ENCODE measurements around the gene TOR2A.

Gene TOR2A

DNA sequence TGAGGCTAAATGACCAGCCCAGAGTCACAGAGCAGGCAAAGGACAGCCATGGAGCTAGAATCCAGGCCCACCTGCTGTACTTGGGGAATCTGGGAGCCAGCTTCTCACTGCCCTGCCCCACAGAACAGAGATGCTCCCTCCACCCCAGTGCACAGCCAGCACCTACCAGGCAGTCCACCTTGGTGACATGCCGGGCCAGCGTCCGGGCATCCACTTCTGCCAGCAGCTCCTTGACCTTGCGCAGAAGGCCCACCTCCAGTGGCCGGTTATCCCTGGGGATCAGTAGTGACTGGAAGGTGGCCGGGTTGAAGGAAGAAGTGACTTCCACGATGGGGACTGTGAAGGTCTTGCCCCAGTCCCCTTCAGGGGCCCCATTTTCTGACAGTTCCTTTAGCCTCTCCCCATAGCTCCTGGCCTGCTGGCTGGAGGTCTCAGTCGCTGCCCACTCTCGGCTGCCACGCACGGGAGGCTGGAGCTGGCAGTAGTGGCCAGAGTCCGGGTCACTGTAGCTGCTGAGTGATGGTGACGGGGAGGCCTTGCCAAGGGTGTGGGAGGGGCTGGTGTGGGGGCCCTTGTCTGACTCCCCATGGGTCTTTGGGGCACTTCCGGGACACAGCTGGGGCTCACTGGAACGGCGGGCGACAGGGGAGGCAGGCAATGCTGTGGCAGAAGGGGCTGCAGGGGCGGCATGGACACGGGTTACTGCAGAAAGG, 9.5 kb upstream of the TOR2A start:
- DNase-seq: no peak

DNA sequence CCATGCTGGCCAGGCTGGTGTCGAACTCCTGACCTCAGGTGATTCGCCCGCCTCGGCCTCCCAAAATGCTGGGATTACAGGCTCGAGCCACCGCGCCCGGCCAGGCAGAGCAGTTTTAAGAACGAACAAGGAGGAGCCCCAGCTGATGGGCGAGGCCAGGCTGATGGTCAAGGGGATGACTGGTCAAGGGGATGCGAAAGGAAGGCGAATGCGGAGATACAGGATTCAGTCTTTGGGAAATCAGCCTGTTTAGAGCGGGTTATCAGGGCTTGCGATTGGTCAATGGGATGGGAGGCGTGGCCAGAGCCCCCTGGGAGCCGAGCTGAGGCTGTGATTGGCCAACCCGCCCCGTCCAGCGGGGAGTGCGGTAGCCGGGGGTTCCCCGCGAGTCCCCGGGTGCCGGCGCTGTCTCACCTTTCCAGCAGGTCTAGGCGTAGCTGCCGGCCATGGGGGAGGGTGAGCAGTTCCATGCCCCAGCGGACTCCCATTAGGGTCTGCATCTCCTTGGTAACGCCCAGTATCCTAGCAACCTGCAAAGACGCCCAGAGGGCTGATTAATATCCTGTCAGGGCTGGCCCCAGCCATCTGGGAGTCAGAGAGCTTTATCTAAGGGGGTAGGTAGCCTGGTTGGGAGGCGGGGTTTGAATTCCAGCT, 7.5 kb upstream of the TOR2A start:
- peak in 10 of 56 donors; percentile 15 to 59 (median 23) for DNase-seq

DNA sequence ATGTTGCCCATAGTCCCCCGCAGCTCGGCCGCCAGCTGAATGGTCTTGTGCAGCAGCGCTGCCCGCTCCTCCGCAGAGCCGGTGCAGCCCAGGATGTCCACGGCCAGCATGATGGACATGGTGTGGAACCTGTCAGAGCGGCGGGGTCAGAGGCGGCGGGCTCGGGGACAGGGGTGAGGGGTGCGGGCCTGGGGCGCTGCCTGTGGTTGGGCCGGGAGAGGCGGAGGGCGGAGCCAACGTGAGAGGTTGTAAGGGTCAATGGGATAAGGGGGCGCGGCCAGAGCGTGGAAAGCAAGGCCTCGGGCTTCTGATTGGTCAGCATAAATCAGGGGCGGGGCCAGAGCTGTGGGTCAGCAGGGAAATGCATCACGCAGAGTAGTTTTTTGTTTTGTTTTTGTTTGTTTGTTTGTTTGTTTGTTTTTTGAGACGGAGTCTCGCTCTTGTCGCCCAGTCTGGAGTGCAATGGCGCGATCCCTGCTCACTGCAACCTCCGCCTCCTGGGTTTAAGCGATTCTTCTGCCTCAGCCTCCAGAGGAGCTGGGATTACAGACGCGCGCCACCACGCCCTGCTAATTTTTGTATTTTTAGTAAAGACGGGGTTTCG, 6.8 kb upstream of the TOR2A start:
- DNase-seq: peak in 51 of 56 donors; percentile 12 to 91 (median 59)

DNA sequence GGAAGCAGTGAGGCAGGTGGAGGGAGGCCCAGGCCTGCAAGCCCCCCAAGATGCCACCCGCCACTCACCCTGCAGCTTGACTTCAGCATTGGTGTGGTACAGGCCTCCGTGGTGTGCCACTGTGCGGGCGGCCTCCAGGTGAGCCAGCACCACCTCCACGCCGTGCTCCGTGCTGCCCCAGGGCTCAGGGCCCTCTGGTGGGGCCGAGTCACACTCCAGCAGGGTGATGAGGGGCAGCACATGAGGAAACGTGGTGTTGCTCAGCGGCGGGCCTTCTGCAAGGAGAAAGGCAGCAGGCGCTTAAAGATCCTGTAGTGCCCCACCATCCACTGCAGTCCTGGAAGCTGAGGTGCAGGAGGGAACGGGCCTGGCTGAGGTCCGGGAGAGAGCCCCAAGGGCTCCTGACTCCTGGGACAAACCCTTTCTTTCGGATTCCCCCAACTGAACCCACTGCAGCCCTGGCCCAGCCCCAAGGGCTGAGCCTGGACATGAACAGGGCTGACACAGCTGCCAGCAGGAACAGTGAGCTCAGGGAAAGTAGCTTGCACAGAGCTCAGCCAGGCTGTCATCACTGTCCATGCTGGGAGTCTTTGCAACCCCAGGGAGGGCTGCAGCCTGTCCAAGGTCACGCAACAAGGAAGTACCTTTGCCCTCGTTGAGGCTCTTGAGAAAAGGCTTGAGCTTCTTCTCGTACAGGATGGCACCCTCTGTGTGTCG, 4.7 kb upstream of the TOR2A start:
- no peak for DNase-seq

DNA sequence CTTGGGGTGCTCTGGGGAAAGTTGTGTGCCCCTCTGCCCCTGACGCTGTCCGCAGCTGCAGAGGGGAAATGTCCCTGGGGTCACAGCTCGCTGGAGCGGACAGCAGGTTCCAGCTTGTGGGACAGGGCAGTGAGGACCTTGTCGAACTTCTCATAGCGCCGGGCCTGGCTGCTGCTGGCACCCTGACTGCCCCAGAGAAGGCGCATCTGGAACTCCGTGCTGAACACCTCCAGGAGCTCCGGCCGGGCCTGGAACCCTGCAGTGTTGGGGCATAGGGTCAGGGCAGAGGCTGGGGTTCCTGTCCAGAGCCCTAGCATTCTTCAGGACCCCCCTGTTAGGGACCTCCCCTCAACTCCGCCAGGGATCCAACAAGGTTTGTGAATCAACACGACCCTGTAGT, 3.6 kb upstream of the TOR2A start:
- DNase-seq: no peak

DNA sequence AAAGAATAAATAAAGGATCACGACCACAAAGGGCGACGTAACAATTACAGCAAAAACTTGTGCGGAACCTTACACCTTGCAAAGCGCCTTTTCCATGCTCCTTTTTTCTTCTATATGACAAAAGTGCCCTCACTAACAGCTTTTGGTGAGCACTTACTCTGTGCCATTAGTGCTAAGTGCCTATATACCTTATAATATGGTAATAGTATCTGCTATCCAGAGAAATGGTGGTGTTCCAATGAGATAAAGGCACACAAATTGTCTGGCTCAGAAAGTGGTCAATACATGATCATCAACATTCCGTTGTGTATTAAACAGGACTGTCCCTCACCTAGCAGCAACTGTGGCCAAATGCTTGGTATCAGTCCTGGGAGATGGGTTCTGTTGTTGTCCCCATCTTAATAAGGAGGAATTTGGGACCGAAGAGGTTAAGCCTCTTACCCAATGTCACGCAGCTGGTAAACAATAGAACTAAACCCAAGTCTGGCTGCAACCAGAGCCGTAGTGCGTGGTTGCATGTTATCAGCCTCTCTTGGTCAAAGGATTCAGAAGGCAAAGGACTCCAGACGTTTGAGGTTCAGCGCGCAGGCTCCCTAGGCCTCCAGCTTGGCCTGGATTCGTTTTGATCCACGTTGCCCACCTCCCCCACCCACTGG, 564 bp upstream of the TOR2A start:
- DNase-seq: peak in 1 of 56 donors; percentile 9

DNA sequence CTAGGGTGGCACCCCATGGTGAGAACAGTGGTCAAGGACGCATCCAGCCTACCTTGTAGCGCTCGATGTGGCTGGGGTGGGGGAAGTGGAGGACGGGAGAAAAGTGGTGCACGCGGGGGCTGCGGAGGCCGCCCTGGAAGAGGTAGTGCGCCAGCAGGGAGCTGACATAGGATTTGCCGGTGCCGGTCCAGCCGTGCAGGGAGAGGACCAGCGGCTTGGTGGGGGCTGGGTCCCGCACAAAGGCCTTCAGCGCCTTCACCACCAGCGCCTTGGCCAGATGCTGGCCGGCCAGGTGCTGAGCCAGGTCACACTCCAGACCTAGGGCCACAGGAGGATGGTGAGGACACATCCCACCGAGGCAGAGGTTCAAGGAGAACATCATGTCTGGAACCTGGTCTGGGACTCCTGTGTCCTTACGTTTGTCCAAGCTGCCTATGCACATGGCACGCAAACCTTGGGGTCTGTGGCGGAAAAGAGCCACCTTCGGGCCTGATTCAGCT, 797 bp downstream of the TOR2A start:
- peak in 5 of 56 donors; percentile 14 to 52 (median 38) for DNase-seq

DNA sequence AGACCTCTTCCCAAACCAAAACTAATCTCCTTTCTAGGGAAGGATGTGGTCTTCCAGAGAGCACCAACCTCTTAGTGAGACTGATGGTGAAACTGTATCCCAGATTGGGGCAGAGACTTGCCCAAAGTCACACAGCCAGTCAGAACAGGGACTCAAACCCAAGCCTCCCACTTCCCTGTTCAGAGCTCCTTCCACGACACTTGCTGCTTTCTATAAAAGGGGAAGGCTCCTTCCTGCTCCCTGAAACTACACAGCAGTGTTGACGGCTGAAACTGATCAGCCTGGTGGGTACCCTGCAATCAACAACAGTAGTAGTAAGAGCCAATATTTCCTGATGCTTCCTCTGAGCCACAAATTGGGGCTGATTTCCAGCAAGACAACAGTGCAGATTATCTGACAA, 1.5 kb downstream of the TOR2A start:
- DNase-seq: no peak

DNA sequence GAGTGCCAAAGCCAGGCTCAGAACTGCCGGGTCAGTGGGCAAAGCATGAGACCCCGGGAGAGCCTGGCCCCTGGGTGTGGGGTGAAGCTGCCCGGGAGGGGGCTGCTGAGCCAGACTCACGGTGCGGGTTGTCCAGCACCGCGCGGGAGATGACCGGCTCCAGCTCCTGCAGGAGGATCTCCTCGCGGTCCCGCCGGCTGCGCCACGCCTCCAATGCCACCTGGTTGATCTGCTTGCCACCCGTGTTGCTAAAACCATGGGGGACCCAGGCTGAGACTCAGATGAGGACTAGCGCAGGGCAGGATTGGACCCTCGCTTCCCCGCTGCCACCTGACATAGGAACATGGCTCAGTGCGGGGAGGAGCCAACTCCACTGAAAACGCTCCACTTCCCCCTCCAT, 2.6 kb downstream of the TOR2A start:
- DNase-seq: no peak

DNA sequence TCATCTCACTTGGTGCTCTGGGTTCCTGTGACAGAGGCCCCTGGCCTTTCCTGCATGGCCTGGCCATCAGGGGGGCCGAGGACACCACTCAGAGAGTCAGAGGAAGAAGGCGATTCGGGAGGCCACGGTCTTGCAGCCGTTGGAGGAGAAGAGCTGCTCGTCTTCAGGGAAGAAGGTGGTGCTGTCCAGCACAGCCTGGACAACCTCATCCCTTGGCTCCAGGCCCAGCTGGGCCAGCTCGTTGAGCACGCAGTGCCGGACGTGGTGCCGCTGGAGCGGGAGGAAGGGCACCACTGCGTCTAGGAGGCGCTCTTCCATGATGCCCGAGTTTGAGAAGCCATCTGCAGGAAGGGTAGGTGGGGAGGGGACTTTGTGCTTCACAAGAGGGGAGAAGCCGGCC, 3.2 kb downstream of the TOR2A start:
- no peak for DNase-seq

DNA sequence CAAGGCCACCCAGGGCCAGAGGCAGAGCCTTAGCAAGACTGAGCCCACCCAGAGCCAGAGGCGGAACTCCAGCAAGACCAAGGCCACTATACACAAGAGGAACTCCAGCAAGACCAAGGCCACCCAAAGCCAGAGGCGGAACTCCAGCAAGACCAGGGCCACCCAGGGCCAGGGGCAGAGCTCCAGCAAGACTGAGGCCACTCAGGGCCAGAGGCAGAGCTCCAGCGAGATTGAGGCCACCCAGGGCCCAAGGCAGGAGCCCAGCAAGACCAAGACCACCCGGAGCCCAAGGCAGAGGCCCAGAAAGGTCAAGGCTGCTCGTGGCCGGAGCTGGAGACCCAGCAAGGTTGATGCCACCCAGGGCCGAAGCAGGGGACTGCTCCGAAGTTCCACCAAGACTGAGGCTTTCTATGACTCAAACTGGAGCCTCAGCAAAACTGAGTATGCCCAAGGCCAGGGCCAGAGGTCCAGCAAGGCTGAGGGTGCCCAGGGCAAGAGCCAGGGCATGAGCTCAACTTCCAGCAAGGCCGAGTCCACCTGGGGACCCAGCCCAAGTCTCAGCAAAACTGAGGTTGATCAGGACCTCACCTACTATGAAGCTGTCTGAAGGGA, 4.2 kb downstream of the TOR2A start:
- DNase-seq: no peak

DNA sequence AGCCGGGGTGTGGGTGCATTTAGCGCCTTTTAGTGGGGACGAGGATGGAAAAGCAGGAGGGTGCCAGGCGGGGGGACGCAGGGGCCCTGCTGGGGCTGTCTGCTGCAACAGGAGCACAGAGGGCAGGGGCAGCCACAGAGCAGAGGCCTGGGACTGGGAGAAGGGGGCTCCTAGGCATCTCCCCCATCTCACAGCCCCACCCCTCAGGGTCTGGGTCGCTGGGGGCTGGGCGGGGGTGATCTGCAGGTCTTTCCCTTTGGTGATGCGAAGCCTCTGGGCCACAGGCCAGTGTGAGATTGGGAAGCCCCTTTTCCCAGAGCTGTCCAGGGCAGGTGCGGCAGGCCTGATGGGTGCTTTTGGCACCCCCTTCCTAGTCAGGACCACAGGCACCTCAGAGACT, 4.8 kb downstream of the TOR2A start:
- no peak for DNase-seq

DNA sequence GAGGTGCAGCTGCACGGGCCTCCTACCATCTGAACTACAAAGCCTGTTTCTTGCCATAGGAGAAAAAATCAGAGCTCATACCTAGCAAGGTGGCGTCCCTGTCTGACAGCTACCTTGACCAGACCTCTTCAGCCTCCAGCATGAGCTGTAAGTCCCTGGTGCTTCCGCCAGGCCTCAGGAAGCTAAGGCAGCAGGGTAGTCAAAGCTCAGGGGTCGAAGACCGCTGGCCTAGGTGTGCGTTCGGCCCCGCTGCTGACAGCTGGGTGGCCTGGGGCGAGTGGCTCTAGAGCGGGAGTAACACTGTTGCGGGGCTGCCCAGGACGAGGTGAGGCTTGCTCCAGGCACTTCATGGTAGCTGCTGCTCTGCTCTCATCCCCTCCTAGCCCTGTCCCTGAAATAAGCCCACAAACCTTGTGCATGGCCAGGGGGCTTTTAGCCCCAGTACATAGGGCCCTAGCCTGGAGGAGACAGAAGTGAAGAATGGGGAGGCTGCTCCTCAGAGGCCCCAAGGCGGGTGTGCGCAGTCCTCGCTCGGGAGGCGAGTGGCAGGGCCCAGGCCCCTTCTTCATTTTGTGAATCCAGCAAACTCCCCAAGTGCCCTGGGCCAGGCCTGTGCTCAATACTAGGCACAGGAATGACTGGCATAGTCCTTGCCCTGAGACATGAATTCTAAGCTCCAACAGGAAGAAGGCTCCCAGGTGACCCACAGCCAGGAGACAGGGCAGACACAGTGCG, 5.4 kb downstream of the TOR2A start:
- no peak for DNase-seq

DNA sequence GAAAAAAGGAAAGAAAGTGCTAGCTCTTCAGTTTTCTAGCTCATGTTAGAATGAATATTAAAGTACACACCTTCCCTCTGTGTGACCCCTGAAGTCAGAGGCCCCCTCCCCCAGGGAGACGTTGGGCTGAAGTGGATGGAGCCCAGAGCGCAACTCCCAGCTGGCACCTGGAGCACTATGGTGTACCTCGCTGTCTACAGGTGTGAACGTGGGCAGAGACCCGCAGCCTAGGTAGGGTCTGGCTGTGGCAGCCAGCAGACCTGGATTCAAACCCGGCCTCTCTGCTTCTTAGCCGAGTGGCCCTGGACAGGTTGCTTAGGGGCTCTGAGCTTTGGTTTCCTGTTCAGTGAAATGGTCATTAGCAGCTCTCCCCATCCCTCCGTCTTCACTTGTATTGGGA, 6.3 kb downstream of the TOR2A start:
- no peak for DNase-seq

DNA sequence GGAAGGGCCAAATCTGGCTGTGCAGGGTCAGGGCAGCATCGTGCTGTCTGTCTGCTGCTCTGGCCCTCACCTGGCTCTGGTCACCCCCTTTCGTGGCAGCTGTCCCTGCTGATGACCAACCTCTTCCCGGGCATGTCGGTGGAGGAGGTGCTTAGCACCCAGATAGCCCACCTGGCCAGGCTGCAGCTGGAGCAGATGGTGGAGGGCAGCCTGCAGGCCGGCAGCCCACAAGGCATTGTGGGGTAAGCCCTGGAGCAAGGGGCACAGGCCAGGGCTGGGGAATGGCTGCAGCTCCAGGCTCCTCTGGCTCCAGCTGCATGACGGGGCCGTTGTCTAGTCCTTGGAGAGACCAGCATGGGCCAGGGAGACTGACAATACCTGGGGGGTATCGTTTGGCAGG, 8.2 kb downstream of the TOR2A start:
- DNase-seq: no peak

DNA sequence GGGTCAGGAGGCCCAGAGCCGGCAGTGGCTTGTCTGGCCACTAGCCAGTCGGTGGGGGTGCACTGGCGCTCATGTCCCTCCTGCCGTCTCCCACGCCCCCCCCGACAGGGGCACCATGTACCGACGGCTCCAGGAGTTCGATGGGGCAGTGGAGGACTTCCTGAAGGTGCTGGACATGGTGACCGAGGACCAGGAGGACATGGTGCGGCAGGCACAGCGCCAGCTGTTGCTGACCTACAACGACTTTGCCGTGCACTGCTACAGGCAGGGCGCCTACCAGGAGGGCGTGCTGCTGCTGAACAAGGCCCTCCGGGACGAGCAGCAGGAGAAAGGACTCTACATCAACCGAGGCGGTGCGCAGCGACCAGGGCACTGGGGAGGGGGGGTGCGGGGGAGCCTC, 11.1 kb downstream of the TOR2A start:
- no peak for DNase-seq

DNA sequence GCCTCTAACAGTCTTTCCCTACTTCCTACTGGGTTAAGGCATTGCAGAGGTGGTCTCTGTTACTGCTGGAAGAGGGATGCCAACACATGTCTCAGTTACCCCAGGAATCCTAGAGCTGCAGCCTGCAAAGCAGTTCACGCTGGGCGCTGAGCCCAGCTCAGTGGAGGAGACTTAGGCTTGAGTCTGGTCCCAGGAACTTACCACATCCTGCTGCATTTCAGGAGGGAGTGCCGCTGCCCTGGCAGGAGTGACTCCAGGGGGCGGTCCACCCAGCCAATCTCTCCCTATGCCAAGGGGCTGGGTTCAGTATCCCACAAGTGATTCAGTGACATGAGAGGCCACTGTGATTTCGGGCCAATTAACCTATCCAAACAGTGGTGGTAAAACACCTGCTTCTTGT, 11.7 kb downstream of the TOR2A start:
- peak in 1 of 56 donors; percentile 20 for DNase-seq

DNA sequence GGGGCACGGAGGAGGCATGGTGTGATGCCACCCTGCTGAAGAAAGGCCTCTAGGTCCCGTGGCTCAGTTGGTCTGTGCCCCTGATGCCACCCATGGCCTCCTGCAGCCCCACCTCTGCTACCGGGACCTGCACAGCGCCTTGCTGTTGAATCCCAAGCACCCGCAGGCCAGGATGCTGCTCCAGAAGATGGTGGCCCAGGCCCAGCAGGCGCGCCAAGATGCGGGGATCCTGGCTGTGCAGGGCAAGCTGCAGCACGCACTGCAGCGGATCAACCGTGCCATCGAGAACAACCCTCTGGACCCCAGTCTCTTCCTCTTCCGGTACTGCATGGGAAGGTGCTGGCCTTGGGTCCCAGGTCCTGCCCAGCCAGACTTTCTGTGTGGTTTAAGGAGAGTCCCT, 12.1 kb downstream of the TOR2A start:
- no peak for DNase-seq

DNA sequence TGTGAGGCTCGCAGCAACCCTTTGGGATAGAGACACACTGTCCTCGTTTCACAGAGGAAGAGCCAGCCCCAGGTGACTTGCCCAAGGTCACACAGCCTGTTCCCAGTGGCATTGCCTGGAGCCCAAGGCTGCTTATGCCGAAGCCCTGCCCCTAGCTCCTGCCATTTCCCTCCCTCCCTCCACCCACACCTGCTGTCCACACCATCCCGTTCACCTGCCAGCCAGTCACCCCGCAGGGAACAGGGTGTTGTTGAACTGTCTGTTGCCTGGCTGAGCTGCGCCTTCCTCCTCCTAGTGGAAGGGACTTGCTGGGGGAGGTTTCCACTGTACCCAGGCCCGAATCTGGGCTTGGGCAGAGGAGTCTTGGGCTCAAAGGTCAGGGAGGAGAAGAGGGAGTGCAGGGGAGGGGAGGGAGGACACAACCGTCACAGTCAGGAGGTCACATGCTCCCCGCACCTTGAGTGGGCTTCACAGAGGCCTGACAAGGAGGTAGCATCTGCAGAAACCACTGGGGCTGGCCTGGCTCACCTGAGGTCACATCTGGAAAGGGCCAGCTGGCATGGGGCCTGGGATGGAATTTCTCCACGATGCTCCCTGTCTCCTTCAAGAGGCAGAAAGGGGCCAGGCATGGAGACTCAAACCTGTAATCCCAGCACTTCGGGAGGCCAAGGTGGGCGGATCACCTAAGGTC, 12.9 kb downstream of the TOR2A start:
- no peak for DNase-seq

DNA sequence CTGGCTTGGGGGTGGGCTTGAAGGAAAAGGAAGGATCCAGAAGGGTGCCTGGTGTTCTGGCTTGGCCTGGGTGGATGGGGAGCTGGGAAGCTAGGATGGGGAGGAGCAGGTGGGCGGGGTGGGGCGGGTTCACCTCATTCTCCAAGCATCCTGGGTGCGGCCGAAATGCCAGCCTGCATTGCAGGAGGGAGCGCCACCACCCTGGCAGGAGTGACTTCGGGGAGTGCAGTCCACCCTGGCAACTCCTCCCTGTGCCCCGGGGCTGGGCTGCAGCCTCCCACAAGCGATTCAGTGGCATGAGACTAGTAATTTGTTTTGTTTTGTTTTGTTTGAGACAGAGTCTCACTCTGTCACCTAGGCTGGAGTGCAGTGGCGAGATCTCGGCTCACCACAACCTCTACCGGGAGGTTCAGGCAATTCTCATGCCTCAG, 13.7 kb downstream of the TOR2A start:
- DNase-seq: peak in 10 of 56 donors; percentile 14 to 54 (median 34)
